GM21390 (cell line): Measurements from ENCODE around the gene PSD4.

Experiments
- ATAC-seq: cut with Tn5 transposase; IDR thresholded peaks from one replicate; pipeline ENCODE4 v1.9.1; 2021; ENCODE audit not compliant: unreplicated experiment

PSD4 gene

GRCh38 chr2:113183264-113183663 lies 9.5 kb downstream of the PSD4 start:
- ATAC-seq = no peak

GRCh38 chr2:113183703-113184102 lies 9.9 kb downstream of the PSD4 start:
- ATAC-seq = no peak

- no peak for ATAC-seq
Measured at GRCh38 chr2:113184531-113185230, 10.9 kb downstream of the PSD4 start.

GRCh38 chr2:113185664-113186432 lies 12.1 kb downstream of the PSD4 start:
- no peak for ATAC-seq

GRCh38 chr2:113186433-113186796 lies 12.6 kb downstream of the PSD4 start:
- no peak for ATAC-seq

- no peak for ATAC-seq
Measured at GRCh38 chr2:113187771-113188170, 14.0 kb downstream of the PSD4 start.

GRCh38 chr2:113190871-113191270 lies 17.1 kb downstream of the PSD4 start:
- no peak for ATAC-seq

- no peak for ATAC-seq
Measured at GRCh38 chr2:113192459-113193100, 18.8 kb downstream of the PSD4 start.

- no peak for ATAC-seq
Measured at GRCh38 chr2:113195923-113196501, 22.2 kb downstream of the PSD4 start.

GRCh38 chr2:113196839-113197238 lies 23.1 kb downstream of the PSD4 start:
- no peak for ATAC-seq

GRCh38 chr2:113197347-113198047 lies 23.7 kb downstream of the PSD4 start:
- ATAC-seq = no peak

GRCh38 chr2:113198048-113198789 lies 24.4 kb downstream of the PSD4 start:
- no peak for ATAC-seq

GRCh38 chr2:113198790-113199612 lies 25.2 kb downstream of the PSD4 start:
- peak; percentile 79 for ATAC-seq

GRCh38 chr2:113200236-113200635 lies 26.5 kb downstream of the PSD4 start:
- ATAC-seq = no peak

GRCh38 chr2:113200736-113201490 lies 27.1 kb downstream of the PSD4 start:
- ATAC-seq = no peak

GRCh38 chr2:113201496-113202304 lies 27.9 kb downstream of the PSD4 start:
- ATAC-seq = no peak

GRCh38 chr2:113202305-113203216 lies 28.8 kb downstream of the PSD4 start:
- no peak for ATAC-seq
